SU-DHL-6 (cell line): ENCODE measurements around the gene DLG2.

Source experiments
- H2AFZ ChIP-seq: fragments of 200-600 bp; sonication (generic); 2 replicates; pipeline ENCODE4 v1.6.1; 2014; ENCODE audit warnings: low read depth, mild to moderate bottlenecking, moderate library complexity, mixed read lengths, antibody characterized with exemption, low read length; ENCODE audit not compliant: severe bottlenecking
- H3F3A ChIP-seq: fragments of 200-600 bp; shearing (Covaris generic); 2 replicates; pipeline ENCODE4 v1.6.0; 2016; ENCODE audit warnings: antibody characterized with exemption, mild to moderate bottlenecking; ENCODE audit not compliant: insufficient read depth
- H3K27ac ChIP-seq: fragments of 200-600 bp; sonication (generic); 2 replicates; pipeline ENCODE4 v1.5.1; 2016; ENCODE audit warnings: low read depth, mild to moderate bottlenecking, low read length, moderate library complexity, mixed read lengths
- H3K27me3 ChIP-seq: fragments of 200-600 bp; sonication (generic), shearing (Covaris generic); 2 replicates; pipeline ENCODE4 v1.6.0; 2014; ENCODE audit warnings: mild to moderate bottlenecking, low read length
- H3K36me3 ChIP-seq: fragments of 200-600 bp; sonication (generic); 2 replicates; pipeline ENCODE4 v1.6.1; 2014; ENCODE audit warnings: mild to moderate bottlenecking, low read length, mixed read lengths
- H3K4me2 ChIP-seq: fragments of 300-600, 200-600 bp; shearing (Covaris generic), sonication (generic); 2 replicates; pipeline ENCODE4 v1.6.0; 2014; ENCODE audit warnings: low read length, low read depth, mild to moderate bottlenecking; ENCODE audit not compliant: poor library complexity, severe bottlenecking
- H3K4me3 ChIP-seq: fragments of 200-600 bp; sonication (generic); 2 replicates; pipeline ENCODE4 v1.5.1; 2014; ENCODE audit warnings: antibody characterized with exemption, low read length, mild to moderate bottlenecking, mixed read lengths; ENCODE audit not compliant: insufficient read depth, poor library complexity, severe bottlenecking
- H3K79me2 ChIP-seq: fragments of 200-600 bp; sonication (generic); 2 replicates; pipeline ENCODE4 v1.6.1; 2014; ENCODE audit warnings: mild to moderate bottlenecking, low read length, moderate library complexity; ENCODE audit not compliant: insufficient read depth
- H3K9ac ChIP-seq: fragments of 200-600 bp; sonication (generic); 2 replicates; pipeline ENCODE4 v1.7.0; 2014; ENCODE audit warnings: mild to moderate bottlenecking, low read length
- H3K9me2 ChIP-seq: fragments of 200-600 bp; sonication (generic); replicated peaks from 2 replicates; pipeline ENCODE4 v1.6.1; 2014; ENCODE audit warnings: low read length; ENCODE audit not compliant: insufficient read depth
- H3K9me3 ChIP-seq: fragments of 200-600 bp; sonication (generic); 2 replicates; pipeline ENCODE4 v1.6.1; 2014; ENCODE audit warnings: low read length, mixed read lengths; ENCODE audit not compliant: insufficient read depth
- H4K20me1 ChIP-seq: fragments of 200-600 bp; sonication (generic); 2 replicates; pipeline ENCODE4 v1.6.1; 2014; ENCODE audit warnings: low read depth, mild to moderate bottlenecking, antibody characterized with exemption, low read length, moderate library complexity, mixed read lengths
- EZH2phosphoT487 ChIP-seq: fragments of 200-600 bp; sonication (generic), shearing (Covaris generic); conservative IDR thresholded peaks from 2 replicates; pipeline ENCODE4 v1.6.1; 2018; ENCODE audit warnings: mild to moderate bottlenecking, antibody characterized with exemption, low read length, moderate library complexity, mixed read lengths
- TF ChIP-seq, protein P1 (sequence below): fragments of 200-600 bp; sonication (generic); IDR thresholded peaks from one replicate; pipeline ENCODE4 v1.5.1; 2017; ENCODE audit warnings: antibody characterized with exemption, mild to moderate bottlenecking, low read length, moderate library complexity; ENCODE audit not compliant: insufficient read depth, poor library complexity, severe bottlenecking

DLG2 gene

GRCh38 chr11:84981301-84981700 is 645.8 kb downstream of the DLG2 start:
- no peaks in the 10 kb centered on the region for H4K20me1 ChIP-seq
- TF ChIP-seq, protein P1, sequence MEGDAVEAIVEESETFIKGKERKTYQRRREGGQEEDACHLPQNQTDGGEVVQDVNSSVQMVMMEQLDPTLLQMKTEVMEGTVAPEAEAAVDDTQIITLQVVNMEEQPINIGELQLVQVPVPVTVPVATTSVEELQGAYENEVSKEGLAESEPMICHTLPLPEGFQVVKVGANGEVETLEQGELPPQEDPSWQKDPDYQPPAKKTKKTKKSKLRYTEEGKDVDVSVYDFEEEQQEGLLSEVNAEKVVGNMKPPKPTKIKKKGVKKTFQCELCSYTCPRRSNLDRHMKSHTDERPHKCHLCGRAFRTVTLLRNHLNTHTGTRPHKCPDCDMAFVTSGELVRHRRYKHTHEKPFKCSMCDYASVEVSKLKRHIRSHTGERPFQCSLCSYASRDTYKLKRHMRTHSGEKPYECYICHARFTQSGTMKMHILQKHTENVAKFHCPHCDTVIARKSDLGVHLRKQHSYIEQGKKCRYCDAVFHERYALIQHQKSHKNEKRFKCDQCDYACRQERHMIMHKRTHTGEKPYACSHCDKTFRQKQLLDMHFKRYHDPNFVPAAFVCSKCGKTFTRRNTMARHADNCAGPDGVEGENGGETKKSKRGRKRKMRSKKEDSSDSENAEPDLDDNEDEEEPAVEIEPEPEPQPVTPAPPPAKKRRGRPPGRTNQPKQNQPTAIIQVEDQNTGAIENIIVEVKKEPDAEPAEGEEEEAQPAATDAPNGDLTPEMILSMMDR = no peak
- no peak for TF ChIP-seq EZH2phosphoT487
- no peaks in the 10 kb centered on the region for H3K27me3 ChIP-seq

GRCh38 chr11:84969103-84969502 is 658.0 kb downstream of the DLG2 start:
- H3K9me3 ChIP-seq = no peaks in the 10 kb centered on the region
- no peak overlapping the region for H3K27ac ChIP-seq
- no peak for TF ChIP-seq EZH2phosphoT487
- TF ChIP-seq, protein P1 = no peak
- H4K20me1 ChIP-seq = no peaks in the 10 kb centered on the region
- no peak overlapping the region for H2AFZ ChIP-seq
- H3K36me3 ChIP-seq = no peaks in the 10 kb centered on the region
- no peaks in the 10 kb centered on the region for H3K9me2 ChIP-seq
- no peak overlapping the region for H3K9ac ChIP-seq
- H3F3A ChIP-seq = no peaks in the 10 kb centered on the region
- H3K79me2 ChIP-seq = no peaks in the 10 kb centered on the region
- H3K4me3 ChIP-seq = no peak overlapping the region
- no peaks in the 10 kb centered on the region for H3K27me3 ChIP-seq
- no peak overlapping the region for H3K4me2 ChIP-seq

More at GRCh38 chr11:84981301-84981700, 645.8 kb downstream of the DLG2 start:
- no peaks in the 10 kb centered on the region for H3K36me3 ChIP-seq
- no peak overlapping the region for H3K4me3 ChIP-seq
- H3K4me2 ChIP-seq = no peak overlapping the region
- H2AFZ ChIP-seq = no peak overlapping the region
- H3F3A ChIP-seq = no peaks in the 10 kb centered on the region
- H3K79me2 ChIP-seq = no peaks in the 10 kb centered on the region
- no peaks in the 10 kb centered on the region for H3K9me3 ChIP-seq
- no peaks in the 10 kb centered on the region for H3K9me2 ChIP-seq
- H3K9ac ChIP-seq = no peak overlapping the region
- H3K27ac ChIP-seq = no peak overlapping the region

GRCh38 chr11:84965484-84965883 is 661.7 kb downstream of the DLG2 start:
- no peak overlapping the region for H2AFZ ChIP-seq
- H3K9me2 ChIP-seq = no peaks in the 10 kb centered on the region
- no peaks in the 10 kb centered on the region for H4K20me1 ChIP-seq
- no peaks in the 10 kb centered on the region for H3F3A ChIP-seq
- H3K4me2 ChIP-seq = no peak overlapping the region
- no peak overlapping the region for H3K27ac ChIP-seq
- no peaks in the 10 kb centered on the region for H3K9me3 ChIP-seq
- no peak overlapping the region for H3K4me3 ChIP-seq
- no peak overlapping the region for H3K9ac ChIP-seq
- TF ChIP-seq, protein P1 = no peak
- no peak for TF ChIP-seq EZH2phosphoT487
- H3K36me3 ChIP-seq = no peaks in the 10 kb centered on the region
- no peaks in the 10 kb centered on the region for H3K27me3 ChIP-seq
- H3K79me2 ChIP-seq = no peaks in the 10 kb centered on the region
